HEK293T (cell line): ENCODE data around the gene STK39.

Experiments used
- CTCF ChIA-PET: fragments of 350-600 bp; formaldehyde crosslinking; extraction: SDS; loops from one replicate; lab custom pipeline; 2021; ENCODE audit warnings: antibody characterized with exemption, inconsistent platforms; lab: Yijun Ruan, JAX
- POLR2A ChIA-PET: fragments of 350-600 bp; formaldehyde crosslinking; extraction: SDS; loops from one replicate; lab custom pipeline; 2020; ENCODE audit warnings: antibody characterized with exemption, inconsistent platforms; lab: Yijun Ruan, JAX
- DNase-seq: peaks from one replicate; pipeline ENCODE4 v3.0.0; 2012; ENCODE audit warnings: mixed read lengths; ENCODE audit errors: extremely low spot score
- ARNT ChIP-seq: fragments of 450-650 bp; IDR thresholded peaks from 2 replicates; pipeline ENCODE4 v1.6.1; 2017; ENCODE audit warnings: mild to moderate bottlenecking
- BHLHE40 ChIP-seq: fragments of 450-650 bp; IDR thresholded peaks from 2 replicates; pipeline ENCODE4 v1.6.1; 2016; ENCODE audit warnings: mild to moderate bottlenecking, moderate library complexity, borderline replicate concordance
- CTBP1 ChIP-seq: fragments of 450-650 bp; IDR thresholded peaks from 2 replicates; pipeline ENCODE4 v1.6.1; 2016; ENCODE audit warnings: borderline replicate concordance
- ELF4 ChIP-seq: fragments of 450-650 bp; IDR thresholded peaks from 2 replicates; pipeline ENCODE4 v1.6.1; 2017; ENCODE audit warnings: antibody characterized with exemption
- FOXA1 ChIP-seq: fragments of 450-650 bp; IDR thresholded peaks from 2 replicates; pipeline ENCODE4 v1.6.1; 2016; ENCODE audit warnings: mild to moderate bottlenecking
- FOXK2 ChIP-seq: fragments of 450-650 bp; IDR thresholded peaks from 2 replicates; pipeline ENCODE4 v1.6.1; 2016; ENCODE audit warnings: mild to moderate bottlenecking
- FOXM1 ChIP-seq: fragments of 450-650 bp; IDR thresholded peaks from 2 replicates; pipeline ENCODE4 v1.6.1; 2017; ENCODE audit warnings: mild to moderate bottlenecking, borderline replicate concordance
- HDGF ChIP-seq: fragments of 450-650 bp; IDR thresholded peaks from 2 replicates; pipeline ENCODE4 v1.6.1; 2017; ENCODE audit warnings: antibody characterized with exemption, borderline replicate concordance
- L3MBTL2 ChIP-seq: fragments of 450-650 bp; conservative IDR thresholded peaks from 2 replicates; pipeline ENCODE4 v1.6.1; 2016; ENCODE audit warnings: mild to moderate bottlenecking
- LEF1 ChIP-seq: fragments of 450-650 bp; IDR thresholded peaks from 2 replicates; pipeline ENCODE4 v1.6.1; 2017; ENCODE audit warnings: mild to moderate bottlenecking, borderline replicate concordance
- NFRKB ChIP-seq: fragments of 450-650 bp; IDR thresholded peaks from 2 replicates; pipeline ENCODE4 v1.6.1; 2016; ENCODE audit warnings: mild to moderate bottlenecking, moderate library complexity
- SP1 ChIP-seq: fragments of 450-650 bp; IDR thresholded peaks from 2 replicates; pipeline ENCODE4 v1.6.1; 2017
- SUZ12 ChIP-seq: fragments of 450-650 bp; IDR thresholded peaks from 2 replicates; pipeline ENCODE4 v1.6.1; 2016; ENCODE audit warnings: mild to moderate bottlenecking
- TARDBP ChIP-seq: fragments of 450-650 bp; IDR thresholded peaks from 2 replicates; pipeline ENCODE4 v1.6.1; 2016
- ZNF384 ChIP-seq: fragments of 450-650 bp; IDR thresholded peaks from 2 replicates; pipeline ENCODE4 v1.6.1; 2016
- TF ChIP-seq, protein P1 (sequence below): fragments of 450-650 bp; IDR thresholded peaks from 2 replicates; pipeline ENCODE4 v1.6.1; 2016

STK39 gene

GRCh38 chr2:168060986-168061750, 186.2 kb downstream of the STK39 start:
- POLR2A ChIA-PET, result no interaction called here
- no peak for DNase-seq
- TF ChIP-seq SP1, result no peak
- no peak for TF ChIP-seq NFRKB
- TF ChIP-seq FOXK2, result no peak
- TF ChIP-seq CTBP1, result no peak
- TF ChIP-seq, protein P1, sequence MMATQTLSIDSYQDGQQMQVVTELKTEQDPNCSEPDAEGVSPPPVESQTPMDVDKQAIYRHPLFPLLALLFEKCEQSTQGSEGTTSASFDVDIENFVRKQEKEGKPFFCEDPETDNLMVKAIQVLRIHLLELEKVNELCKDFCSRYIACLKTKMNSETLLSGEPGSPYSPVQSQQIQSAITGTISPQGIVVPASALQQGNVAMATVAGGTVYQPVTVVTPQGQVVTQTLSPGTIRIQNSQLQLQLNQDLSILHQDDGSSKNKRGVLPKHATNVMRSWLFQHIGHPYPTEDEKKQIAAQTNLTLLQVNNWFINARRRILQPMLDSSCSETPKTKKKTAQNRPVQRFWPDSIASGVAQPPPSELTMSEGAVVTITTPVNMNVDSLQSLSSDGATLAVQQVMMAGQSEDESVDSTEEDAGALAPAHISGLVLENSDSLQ, result no peak
- no peak for TF ChIP-seq LEF1
- TF ChIP-seq SUZ12, result no peak
- no peak for TF ChIP-seq HDGF
- TF ChIP-seq TARDBP, result no peak
- TF ChIP-seq FOXM1, result no peak
- TF ChIP-seq ZNF384, result no peak
- TF ChIP-seq BHLHE40, result no peak
- CTCF ChIA-PET, result no interaction called here

- no peak for DNase-seq
- CTCF ChIA-PET, result no interaction called here
- POLR2A ChIA-PET, result no interaction called here
- TF ChIP-seq, protein P1, result no peak
- TF ChIP-seq TARDBP (no peak), ZNF384 (no peak), ARNT (no peak)
These were observed 187.6 kb downstream of the STK39 start for GRCh38 chr2:168059758-168060157.

- DNase-seq, result no peak
- TF ChIP-seq NFRKB, result no peak
- TF ChIP-seq SP1, result no peak
- ChIA-PET CTCF (no interaction called here), POLR2A (no interaction called here)
These were observed 188.7 kb downstream of the STK39 start for GRCh38 chr2:168058675-168059074.

GRCh38 chr2:168056242-168056787, 191.1 kb downstream of the STK39 start:
- TF ChIP-seq SP1 (no peak), HDGF (no peak), CTBP1 (no peak), L3MBTL2 (no peak), ARNT (no peak), LEF1 (no peak), FOXK2 (no peak), ELF4 (no peak), SUZ12 (no peak), ZNF384 (no peak), TARDBP (no peak), BHLHE40 (no peak), NFRKB (no peak), FOXM1 (no peak), FOXA1 (no peak)
- TF ChIP-seq, protein P1, result no peak
- DNase-seq, result no peak
- ChIA-PET CTCF (no interaction called here), POLR2A (no interaction called here)

DNA sequence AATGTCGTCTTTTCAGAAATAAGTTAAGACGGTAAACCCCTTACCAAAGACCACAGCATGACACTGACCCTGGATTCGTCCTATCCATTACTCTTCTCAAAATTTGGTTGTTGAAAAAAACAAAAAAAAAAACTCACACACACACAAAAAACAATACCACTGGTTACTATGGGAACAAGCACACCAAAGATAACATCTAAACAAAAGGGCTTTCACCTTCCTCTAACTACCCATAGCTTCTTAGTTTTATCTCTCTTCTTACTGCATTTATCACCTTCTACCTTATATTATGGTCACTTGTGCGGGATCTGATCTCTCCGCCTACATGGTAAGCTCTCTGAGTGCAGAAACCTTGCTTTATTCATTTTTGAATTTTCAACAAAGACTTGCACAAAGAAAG, 192.7 kb downstream of the STK39 start:
- DNase-seq, result no peak
- ChIA-PET POLR2A (no interaction called here), CTCF (no interaction called here)
- TF ChIP-seq SUZ12 (no peak), FOXA1 (no peak), SP1 (no peak)

DNA sequence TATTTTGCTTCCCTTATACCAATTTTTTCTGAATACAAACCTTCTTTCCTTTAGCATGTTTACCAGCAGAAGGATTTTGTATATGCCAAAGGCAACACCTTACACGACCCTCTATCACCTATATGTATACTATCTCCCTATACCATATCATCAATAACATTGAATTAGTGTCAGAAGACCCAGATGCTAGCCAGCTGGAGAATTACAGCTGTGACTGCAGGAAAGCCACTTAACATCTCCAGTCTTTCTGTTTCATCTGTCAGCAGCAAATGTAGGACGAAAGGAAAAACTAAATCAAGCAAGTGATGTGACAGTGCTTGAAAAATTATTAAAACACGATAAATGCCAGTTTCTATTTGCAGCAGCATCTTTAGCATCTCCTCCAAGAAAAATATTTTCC, 193.7 kb downstream of the STK39 start:
- no peak for DNase-seq
- TF ChIP-seq ZNF384 (no peak), FOXA1 (no peak), CTBP1 (no peak), SP1 (no peak), ELF4 (no peak), FOXK2 (no peak), LEF1 (no peak), FOXM1 (no peak), BHLHE40 (no peak), TARDBP (no peak), HDGF (no peak)
- TF ChIP-seq, protein P1, result no peak
- CTCF ChIA-PET, result no interaction called here
- POLR2A ChIA-PET, result no interaction called here
